Gastrocnemius medialis (tissue), 4 donors: ENCODE measurements around the gene PIP4K2A. TPM values are rescaled to one million over a fixed set of nuclear protein-coding genes. Genes with fewer than 3 reads are reported as not detected.

Experiments used
- ATAC-seq, 2 donors: fragments of 150-250 bp; one replicate each; pipeline ENCODE4 v1.9.1; 2016
- DNase-seq, 2 donors: peaks; one replicate each; pipeline ENCODE4 v3.0.0-alpha.2; 2019
- H3K27ac ChIP-seq, 4 donors: fragments of 200-600 bp; sonication (generic); 1 replicate in 1 of 4; 2 replicates in 3 of 4; pipeline ENCODE4 v1.5.1; 2016 to 2018; ENCODE audit warnings: mild to moderate bottlenecking in 2 of 4, moderate library complexity in 1 of 4
- H3K27me3 ChIP-seq, 3 donors: fragments of 200-600 bp; sonication (generic) in 2 of 3; 1 replicate in 1 of 3; 2 replicates in 2 of 3; pipeline versions ENCODE4 v1.5.1 to v1.6.0; 2016 to 2019; ENCODE audit warnings: mild to moderate bottlenecking in 1 of 3, moderate library complexity in 1 of 3
- H3K36me3 ChIP-seq, 2 donors: fragments of 200-600 bp; sonication (generic) in 1 of 2; one replicate each; pipeline ENCODE4 v1.5.1; 2017 to 2018
- H3K4me1 ChIP-seq, 2 donors: fragments of 200-600 bp; sonication (generic) in 1 of 2; one replicate each; pipeline ENCODE4 v1.5.1; 2016 to 2017; ENCODE audit warnings: mild to moderate bottlenecking in 2 of 2
- H3K4me3 ChIP-seq, 4 donors: fragments of 200-600 bp; sonication (generic) in 3 of 4; 1 replicate in 1 of 4; 2 replicates in 3 of 4; pipeline ENCODE4 v1.5.1; 2016 to 2019; ENCODE audit warnings: mild to moderate bottlenecking in 2 of 4
- H3K9me3 ChIP-seq, 3 donors: fragments of 200-600 bp; sonication (generic) in 2 of 3; 1 replicate in 1 of 3; 2 replicates in 2 of 3; pipeline ENCODE4 v1.5.1; 2016 to 2019
- CTCF ChIP-seq, 5 experiments: fragments of 450-650 bp in 3 of 5; fragments of 200-600 bp in 2 of 5; sonication (generic) in 2 of 5; IDR thresholded peaks in 4 of 5; conservative IDR thresholded peaks in 1 of 5; 1 replicate in 4 of 5; 2 replicates in 1 of 5; pipeline ENCODE4 v1.5.1; 2016 to 2019; ENCODE audit warnings: antibody characterized with exemption in 5 of 5, mild to moderate bottlenecking in 3 of 5, moderate library complexity in 3 of 5
- POLR2A ChIP-seq, 2 donors: fragments of 450-650 bp; IDR thresholded peaks; one replicate each; pipeline ENCODE4 v1.6.1; 2017; ENCODE audit warnings: antibody characterized with exemption in 2 of 2, mild to moderate bottlenecking in 2 of 2, moderate library complexity in 2 of 2
- in situ Hi-C, 4 donors: fragments of 200-750 bp; cut with MboI; loops; one replicate each; pipeline versions ENCODE4 v1.15.0 to v1.8.0; 2017; ENCODE audit warnings: low sequenced_read_pairs in 4 of 4
- intact Hi-C: fragments of 100-400 bp; cut with DNase I; formaldehyde crosslinking; loops from one replicate; pipeline ENCODE4 v1.15.1; 2023; ENCODE audit warnings: low total_unique reads
- total RNA-seq, 4 donors: library from RNA; depleted of rRNA; stranded (reverse); fragments of >200 nt; gene quantifications; one replicate each; pipeline versions ENCODE4 v1.1.0 to v1.2.3, GENCODE V29; 2016

Gene PIP4K2A
- total RNA-seq, 4 donors from 2014 or later, result 3.9 to 7.5 (median 4.7) TPM

GRCh38 chr10:22649390-22649841, 65.0 kb downstream of the PIP4K2A start:
- Histone ChIP-seq H3K36me3 (no peaks in the 10 kb centered on the region), H3K9me3 (no peaks in the 10 kb centered on the region), H3K4me3 (no peak overlapping the region), H3K27me3 (no peaks in the 10 kb centered on the region), H3K27ac (no peak overlapping the region), H3K4me1 (peaks cover 3 to 10% of the 10 kb centered on the region in 2 donors)
- TF ChIP-seq POLR2A (IDR thresholded peaks at IDR 0.05), result no peak
- TF ChIP-seq CTCF (IDR thresholded peaks at IDR 0.05 in 4 of 5, conservative IDR thresholded peaks at IDR 0.05 in 1 of 5), result no peak
- ATAC-seq (no peak), DNase-seq (no peak)
- in situ Hi-C loops (no loop called here), intact Hi-C loops (no loop called here)

GRCh38 chr10:22648547-22648961, 65.8 kb downstream of the PIP4K2A start:
- Histone ChIP-seq H3K9me3 (no peaks in the 10 kb centered on the region), H3K4me1 (peaks cover 3 to 10% of the 10 kb centered on the region in 2 donors), H3K36me3 (no peaks in the 10 kb centered on the region), H3K4me3 (no peak overlapping the region), H3K27ac (no peak overlapping the region), H3K27me3 (no peaks in the 10 kb centered on the region)
- in situ Hi-C loops (no loop called here), intact Hi-C loops (no loop called here)
- no peak for TF ChIP-seq POLR2A (IDR thresholded peaks at IDR 0.05)
- TF ChIP-seq CTCF (IDR thresholded peaks at IDR 0.05 in 4 of 5, conservative IDR thresholded peaks at IDR 0.05 in 1 of 5), result no peak
- DNase-seq, result no peak
- ATAC-seq, result no peak

GRCh38 chr10:22647244-22647643, 67.1 kb downstream of the PIP4K2A start:
- no peak for ATAC-seq
- no peaks in the 10 kb centered on the region for H3K27me3 ChIP-seq
- no peak for TF ChIP-seq POLR2A (IDR thresholded peaks at IDR 0.05)
- no peak for TF ChIP-seq CTCF (IDR thresholded peaks at IDR 0.05 in 4 of 5, conservative IDR thresholded peaks at IDR 0.05 in 1 of 5)
- DNase-seq, result no peak
- H3K4me3 ChIP-seq, result no peak overlapping the region
- H3K27ac ChIP-seq, result no peak overlapping the region
- no peaks in the 10 kb centered on the region for H3K36me3 ChIP-seq
- intact Hi-C loops (no loop called here), in situ Hi-C loops (no loop called here)
- H3K9me3 ChIP-seq, result no peaks in the 10 kb centered on the region
- peaks cover 3 to 10% of the 10 kb centered on the region in 2 donors for H3K4me1 ChIP-seq

- Histone ChIP-seq H3K27ac (no peak overlapping the region), H3K4me1 (peaks cover 3 to 6% of the 10 kb centered on the region in 2 donors), H3K36me3 (no peaks in the 10 kb centered on the region), H3K27me3 (no peaks in the 10 kb centered on the region), H3K9me3 (no peaks in the 10 kb centered on the region), H3K4me3 (no peak overlapping the region)
- ATAC-seq, result no peak
- in situ Hi-C loops, result no loop called here
- TF ChIP-seq CTCF (IDR thresholded peaks at IDR 0.05 in 4 of 5, conservative IDR thresholded peaks at IDR 0.05 in 1 of 5) (no peak), POLR2A (IDR thresholded peaks at IDR 0.05) (no peak)
- no peak for DNase-seq
- intact Hi-C loops, result no loop called here
These were observed 68.0 kb downstream of the PIP4K2A start for GRCh38 chr10:22646388-22646853.

- TF ChIP-seq POLR2A (IDR thresholded peaks at IDR 0.05) (no peak), CTCF (IDR thresholded peaks at IDR 0.05 in 4 of 5, conservative IDR thresholded peaks at IDR 0.05 in 1 of 5) (no peak)
- Histone ChIP-seq H3K9me3 (no peaks in the 10 kb centered on the region), H3K4me1 (peaks cover 3 to 6% of the 10 kb centered on the region in 2 donors), H3K27me3 (no peaks in the 10 kb centered on the region), H3K4me3 (no peak overlapping the region), H3K27ac (no peak overlapping the region), H3K36me3 (no peaks in the 10 kb centered on the region)
- in situ Hi-C loops (no loop called here), intact Hi-C loops (no loop called here)
- ATAC-seq (no peak), DNase-seq (no peak)
These were observed 70.2 kb downstream of the PIP4K2A start for GRCh38 chr10:22644222-22644621.
